Fibroblast of skin of right quadriceps (primary cell): Measurements from ENCODE around the gene ISCA2.

Experiments
- DNase-seq: peaks from one replicate; pipeline ENCODE4 v3.0.0-alpha.2; 2013

Gene ISCA2

GRCh38 chr14:74483321-74483720 lies 10.2 kb upstream of the ISCA2 start:
- no peak for DNase-seq

DNA sequence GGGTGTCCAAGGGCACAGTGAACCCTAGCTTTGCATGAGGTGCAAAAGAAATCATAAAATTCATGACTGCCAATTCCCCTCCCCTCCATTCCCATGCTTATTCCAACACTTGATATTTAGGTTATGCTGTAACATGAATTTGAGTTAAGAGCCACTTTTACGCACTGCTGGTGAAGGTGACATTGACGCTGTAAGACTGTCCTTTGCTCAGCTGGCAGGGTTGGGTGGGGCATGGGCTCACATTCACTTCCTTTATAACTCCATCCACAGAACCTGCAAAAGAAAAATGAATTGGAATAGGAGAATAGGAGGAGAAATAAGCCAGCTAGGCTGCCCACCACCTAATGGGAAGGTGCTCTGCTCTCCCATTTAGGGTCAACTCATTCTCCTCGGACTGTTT lies 7.4 kb upstream of the ISCA2 start:
- DNase-seq, result no peak

DNA sequence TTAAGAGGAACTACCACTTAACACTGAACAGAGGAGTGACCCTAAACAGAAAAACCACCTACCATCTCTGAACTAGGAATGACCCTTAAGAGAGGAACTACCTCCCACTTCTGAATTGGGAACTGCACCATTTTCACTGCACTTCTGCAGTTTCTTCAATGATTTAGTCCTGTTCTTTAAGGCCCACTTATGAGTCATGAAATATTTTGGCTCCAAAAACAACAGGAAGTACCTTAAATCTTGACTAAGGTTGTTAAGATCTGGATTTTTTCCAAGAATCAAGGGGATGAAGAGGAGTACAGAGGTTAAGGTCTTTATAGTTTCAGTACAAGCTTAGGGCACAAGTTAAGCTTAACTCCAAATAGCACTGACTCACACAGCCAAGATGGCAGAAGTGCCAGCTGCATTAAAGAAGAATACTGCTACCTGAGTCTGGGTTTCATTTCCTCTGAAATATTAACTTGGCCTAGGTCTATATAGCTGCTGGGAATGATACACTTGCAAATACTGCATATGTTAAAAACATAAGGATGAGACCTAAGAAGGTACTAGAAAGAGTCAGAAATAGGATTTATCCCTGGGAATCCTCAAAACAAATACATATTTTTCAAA lies 4.7 kb upstream of the ISCA2 start:
- DNase-seq, result peak; percentile 69

DNA sequence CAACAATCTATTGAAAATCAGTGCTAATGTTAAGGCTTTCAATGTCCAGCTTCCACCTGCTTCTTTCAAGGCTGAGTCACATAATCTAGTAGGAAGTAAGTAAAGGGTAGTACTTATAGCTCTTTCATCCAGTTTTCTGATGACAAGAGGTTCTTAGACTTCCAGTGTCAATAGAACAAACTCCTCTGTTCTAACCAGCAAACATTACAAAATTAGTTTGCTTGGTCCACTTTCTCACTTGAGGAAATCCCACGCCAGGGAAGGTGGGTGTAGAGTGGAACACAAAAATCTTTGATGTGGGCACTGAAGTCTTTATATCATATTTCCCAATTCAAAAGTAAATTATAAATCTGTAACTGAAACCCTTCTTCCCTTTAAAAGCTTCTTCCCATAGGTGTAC lies 3.1 kb upstream of the ISCA2 start:
- DNase-seq, result no peak

- DNase-seq, result peak; percentile 42
Observed at GRCh38 chr14:74491956-74492775, 1.4 kb upstream of the ISCA2 start.

GRCh38 chr14:74492776-74493342 lies 706 bp upstream of the ISCA2 start, which contains the start of gene NPC2:
TSS of gene NPC2 (minus strand) at chr14:74493305. CDS start at chr14:74493274, 31 bp downstream.
- no peak for DNase-seq

- no peak for DNase-seq
Observed at GRCh38 chr14:74495356-74495755, 1.8 kb downstream of the ISCA2 start.

GRCh38 chr14:74500417-74501134 lies 7.0 kb downstream of the ISCA2 start:
- no peak for DNase-seq

DNA sequence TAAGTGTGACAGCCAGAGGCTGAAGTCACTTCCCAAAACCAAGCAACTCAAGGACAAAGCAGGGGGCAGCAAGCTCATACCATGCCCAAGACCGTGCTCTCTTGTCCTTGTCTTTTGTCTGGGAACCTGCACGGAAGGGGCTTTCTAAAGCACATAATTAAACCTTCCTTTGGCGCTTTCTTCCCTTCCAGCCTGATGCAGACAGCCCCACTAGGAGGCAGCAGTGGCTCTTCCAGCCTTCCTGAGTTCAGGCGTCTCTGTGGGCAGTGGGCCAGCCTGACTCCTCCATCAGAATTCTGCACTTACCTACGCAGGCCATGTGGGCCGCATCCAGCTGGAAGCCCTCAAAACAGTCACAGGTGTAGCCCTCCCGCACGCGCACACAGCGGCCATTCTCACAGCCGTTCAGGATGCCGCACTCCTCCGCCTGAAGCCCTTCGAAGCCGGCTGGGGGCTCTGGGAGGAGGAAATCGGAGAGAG lies 7.6 kb downstream of the ISCA2 start:
- peak; percentile 84 for DNase-seq

DNA sequence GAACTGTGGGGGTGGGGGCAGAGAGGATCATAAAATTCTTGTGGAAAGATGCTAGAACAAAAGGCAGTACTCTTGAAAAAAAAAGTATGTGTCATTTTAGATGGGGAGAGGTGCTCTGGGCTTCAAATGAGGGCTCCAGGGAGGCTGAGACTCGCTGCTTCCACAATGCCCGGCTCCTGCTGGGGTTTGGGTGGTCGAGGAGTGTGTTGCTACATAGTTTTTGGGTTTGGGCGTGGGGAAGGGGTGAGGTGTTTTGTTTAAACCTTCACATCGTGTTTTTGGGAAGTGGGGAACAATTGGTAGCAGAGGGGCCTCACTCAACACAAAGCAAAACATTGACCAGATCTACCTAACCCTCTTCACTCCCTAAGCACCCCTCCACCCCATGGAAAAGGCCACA lies 8.1 kb downstream of the ISCA2 start:
- DNase-seq, result no peak

DNA sequence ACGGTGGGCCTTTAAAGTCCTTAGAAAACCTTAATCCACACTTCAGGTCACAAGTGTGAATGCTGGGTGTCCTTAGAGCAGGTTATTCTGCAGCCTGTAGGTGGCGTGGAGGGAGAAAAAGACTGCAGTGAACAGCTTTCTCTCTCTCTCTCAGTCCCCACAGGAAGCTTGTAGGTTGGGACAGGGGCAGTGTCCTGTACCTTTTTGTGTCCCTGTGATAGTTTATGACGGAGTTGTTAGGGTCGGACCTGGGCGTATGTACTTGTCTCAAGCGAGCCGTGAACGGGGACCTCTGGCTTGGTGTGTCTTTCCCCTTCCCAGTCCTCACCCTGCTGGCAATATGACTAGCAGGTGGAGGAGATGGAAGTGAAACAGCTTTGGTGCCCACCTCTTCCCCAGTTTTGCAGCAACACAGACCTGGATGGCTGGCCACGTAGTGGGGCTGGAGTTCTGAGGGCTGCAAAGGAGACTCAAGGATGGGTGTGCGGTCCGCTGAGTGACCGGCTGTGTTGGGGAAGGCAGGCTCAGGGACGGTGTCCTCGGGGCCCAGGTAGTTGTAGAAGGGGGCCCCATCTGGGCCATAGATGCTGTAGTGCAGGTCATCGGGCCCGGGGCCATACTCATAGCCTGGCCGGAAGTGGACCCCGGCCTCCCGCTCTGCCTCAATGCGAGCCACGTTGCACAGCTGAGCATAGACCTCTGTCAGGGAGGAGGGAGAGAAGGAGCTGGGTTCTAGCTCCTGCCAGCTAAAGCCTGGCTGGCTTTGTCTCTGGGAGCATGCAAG lies 8.9 kb downstream of the ISCA2 start:
- peak; percentile 52 for DNase-seq

DNA sequence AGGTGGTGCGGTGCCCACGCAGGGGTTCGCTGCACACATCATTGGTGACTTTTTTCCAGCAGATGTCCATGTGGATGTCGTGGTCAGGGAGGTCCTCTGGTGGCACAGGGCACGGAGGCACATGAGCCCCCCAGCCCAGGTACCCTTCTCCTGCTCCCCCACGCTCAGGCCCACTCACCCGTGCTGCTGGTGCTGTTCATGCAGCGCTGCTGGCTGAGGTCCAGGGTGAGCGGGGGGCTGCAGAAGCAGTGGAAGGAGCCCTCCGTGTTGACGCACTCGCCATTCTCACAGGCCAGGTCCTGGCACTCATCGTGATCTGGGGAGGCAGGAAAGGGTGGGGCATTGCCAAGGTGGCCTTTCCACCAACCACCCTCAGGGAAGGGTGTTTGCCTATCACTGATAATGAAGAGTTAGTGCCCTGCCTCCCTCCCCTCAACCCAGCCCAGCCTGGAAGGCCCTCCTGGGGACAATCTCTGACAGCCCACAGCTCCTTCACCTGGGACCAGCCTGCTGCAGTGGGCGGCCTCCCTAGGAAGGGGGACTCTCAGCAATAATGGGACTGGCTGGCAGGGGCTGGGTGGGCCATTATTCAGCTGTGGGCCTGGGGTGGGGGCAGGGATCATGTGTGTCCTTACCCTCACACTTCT lies 9.8 kb downstream of the ISCA2 start:
- no peak for DNase-seq

DNA sequence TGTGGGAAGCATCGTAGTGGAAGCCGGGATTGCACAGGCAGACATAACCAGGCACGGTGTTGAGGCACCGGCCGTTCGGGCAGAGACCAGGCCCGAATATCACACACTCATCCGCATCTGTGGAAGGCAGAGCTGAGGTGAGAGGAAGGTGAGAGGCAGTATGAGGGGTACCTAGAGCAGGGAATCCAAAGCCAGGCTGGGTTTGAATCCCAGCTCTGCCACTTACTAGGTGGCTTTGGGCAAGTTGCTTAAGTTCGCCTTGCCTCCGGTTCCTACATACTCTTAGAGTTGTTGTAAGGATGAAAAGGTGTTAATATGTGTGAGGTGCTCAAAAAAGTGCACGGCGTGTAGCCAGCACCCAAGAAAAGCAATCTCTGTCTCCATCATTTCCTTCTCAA lies 10.4 kb downstream of the ISCA2 start:
- no peak for DNase-seq

DNA sequence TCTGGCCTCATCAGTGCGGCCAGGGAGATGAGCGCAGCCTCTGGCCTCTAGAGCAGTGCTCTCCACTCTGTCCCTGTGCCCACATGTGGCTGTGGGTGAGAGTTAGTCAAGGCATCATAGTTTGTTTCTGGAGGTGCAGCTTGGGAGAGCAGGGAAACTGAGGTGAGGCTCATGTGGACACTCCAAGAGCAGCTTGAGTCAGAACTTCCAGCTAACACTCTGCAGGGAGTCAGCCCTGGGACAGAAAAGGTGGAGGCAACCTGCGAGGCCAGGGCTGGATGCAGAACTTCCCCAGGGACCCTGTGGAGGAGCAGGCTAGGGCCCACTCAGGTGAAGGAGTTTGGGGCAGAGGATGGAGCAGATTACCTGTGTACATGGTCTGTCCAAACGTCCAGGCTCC lies 10.8 kb downstream of the ISCA2 start:
- no peak for DNase-seq

DNA sequence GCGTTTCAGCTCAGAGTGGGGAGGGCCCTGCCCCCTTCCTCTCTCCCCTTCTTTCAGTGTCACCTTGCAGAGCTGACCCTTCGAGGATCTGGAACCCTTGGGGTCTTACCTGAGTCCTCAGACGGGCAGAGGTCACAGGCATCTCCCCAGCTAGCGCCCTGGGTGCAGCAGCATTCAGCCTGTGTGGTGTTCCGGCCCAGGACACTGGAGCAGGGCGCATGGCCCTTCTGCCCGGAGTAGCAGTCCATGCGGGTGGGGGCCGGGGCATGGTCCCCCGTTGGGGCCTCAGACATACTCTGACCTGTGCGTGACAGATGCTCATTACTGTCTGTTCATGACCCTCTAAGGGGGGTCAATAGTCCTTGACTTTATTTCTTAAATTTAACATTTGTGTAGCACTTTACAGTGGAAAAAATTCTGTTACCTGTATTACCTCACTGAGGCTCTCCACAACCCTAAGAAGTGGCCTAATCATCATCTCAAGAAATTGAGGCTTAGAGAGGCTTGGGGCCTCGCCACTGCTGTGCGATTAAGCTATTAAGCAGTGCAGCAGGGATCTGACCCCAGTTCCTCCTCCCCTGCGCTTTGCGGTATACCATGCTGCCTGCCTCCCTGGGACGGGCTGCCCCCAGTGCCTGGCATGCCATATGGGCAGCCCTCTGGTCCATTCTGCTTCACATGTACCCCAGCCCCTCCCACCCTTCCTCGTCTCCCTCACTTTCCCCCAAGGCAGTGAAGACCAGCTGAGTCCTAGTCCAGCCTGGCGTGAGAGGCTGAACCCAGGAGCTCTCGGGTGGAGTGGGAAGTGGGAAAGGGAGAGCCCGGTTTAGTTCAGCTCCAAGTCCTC lies 11.5 kb downstream of the ISCA2 start:
- DNase-seq, result no peak

DNA sequence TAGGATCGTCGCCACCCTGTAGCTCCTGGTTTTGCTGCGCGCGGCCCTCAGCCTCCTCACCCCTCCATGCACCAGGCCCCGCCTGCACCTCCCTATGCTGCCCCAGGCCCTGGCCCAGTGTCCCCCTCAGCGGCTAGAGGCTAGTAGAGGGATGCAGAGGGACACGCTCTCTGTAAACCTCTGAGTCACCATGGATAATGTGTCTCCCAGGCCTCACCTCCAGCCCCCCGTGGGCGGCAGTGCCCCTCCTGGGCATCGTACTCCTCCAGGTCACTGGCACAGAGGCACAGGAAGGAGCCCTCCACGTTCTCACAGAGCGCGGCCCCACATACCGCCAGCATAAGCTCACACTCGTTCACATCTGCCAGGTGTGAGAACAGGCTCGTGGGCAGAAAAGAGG lies 12.3 kb downstream of the ISCA2 start:
- DNase-seq, result no peak

DNA sequence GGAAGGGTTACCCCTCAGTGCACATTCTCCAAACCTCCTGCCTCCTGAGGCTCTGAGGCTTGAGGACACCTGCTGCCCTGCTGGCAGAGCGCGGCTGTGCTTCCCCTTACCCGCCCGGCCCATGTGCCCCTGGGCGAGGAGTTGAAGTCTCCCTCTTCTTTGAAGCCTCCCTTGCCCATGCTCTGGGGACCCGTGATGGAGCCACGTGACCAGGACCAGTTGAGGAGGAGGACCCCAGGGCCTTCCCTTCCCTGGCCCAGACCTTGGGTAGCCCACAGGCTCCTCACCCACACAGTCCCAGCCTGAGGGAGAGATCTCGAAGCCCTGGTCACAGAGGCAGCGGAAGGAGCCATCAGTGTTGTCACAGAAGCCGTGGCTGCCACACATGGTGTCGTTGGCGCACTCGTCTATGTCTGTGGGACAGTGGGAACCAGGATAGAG lies 12.9 kb downstream of the ISCA2 start:
- no peak for DNase-seq

GRCh38 chr14:74507085-74507484 lies 13.5 kb downstream of the ISCA2 start:
- no peak for DNase-seq

DNA sequence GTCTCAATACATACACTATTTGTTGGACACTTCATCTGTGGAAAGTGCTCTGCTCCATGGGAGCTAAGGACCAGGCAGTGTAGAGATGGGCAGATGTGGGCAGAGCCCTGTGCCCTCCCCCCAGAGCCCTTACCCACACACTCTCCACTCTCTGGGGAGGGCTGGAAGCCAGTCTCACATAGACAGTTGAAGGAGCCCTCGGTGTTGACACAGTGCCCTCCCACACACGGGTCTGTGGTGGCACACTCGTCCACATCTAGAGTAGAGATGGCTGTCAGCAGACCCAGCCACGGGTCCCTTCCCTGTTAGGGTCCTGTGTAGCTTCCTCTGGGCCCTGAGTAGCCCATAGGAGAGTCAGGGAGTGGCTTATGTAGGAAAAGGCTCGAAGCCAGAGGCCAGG lies 14.3 kb downstream of the ISCA2 start:
- no peak for DNase-seq

GRCh38 chr14:74508292-74508731 lies 14.7 kb downstream of the ISCA2 start:
- DNase-seq, result peak; percentile 23
